H1 (cell line): ENCODE measurements around the gene MCF2L2. TPM values are rescaled to one million over a fixed set of nuclear protein-coding genes. Genes with fewer than 3 reads are reported as not detected.
A peak's percentile ranks its signal among the peaks of the same experiment; 100 is the strongest.

Experiments
- RFX5 ChIP-seq: IDR thresholded peaks from 2 replicates; pipeline ENCODE4 v1.6.1; 2011; ENCODE audit warnings: low read depth, low read length, improper control_type of control experiment, borderline replicate concordance
- TAF1 ChIP-seq: IDR thresholded peaks from 2 replicates; pipeline ENCODE4 v1.6.1; 2011; ENCODE audit warnings: mild to moderate bottlenecking, low read depth, low read length
- polyA plus RNA-seq, 7 experiments: library from polyadenylated mRNA; depleted of rRNA in 3 of 7; stranded (reverse) in 5 of 7; unstranded in 2 of 7; fragments of >200 nt in 5 of 7; fragments of 200-250 nt in 2 of 7; gene quantifications; 1 replicate in 5 of 7; 2 replicates in 1 of 7; 4 replicates in 1 of 7; pipeline versions ENCODE4 v1.2.1 to v1.2.3, GENCODE V29; 2011 to 2013; ENCODE audit warnings: missing spikeins in 2 of 7, mixed read lengths in 2 of 7
- total RNA-seq: library from RNA; stranded (reverse); fragmentation: NEBNext Ultra II Directional; extraction: Animal tissue kit (Norgen Biotek cat#: 25700); gene quantifications from 2 replicates; pipeline ENCODE4 v1.2.1, GENCODE V29; 2021

Gene MCF2L2
- total and polyA plus RNA-seq, 2 of the 8 experiments (the other 6 are each of a cell fraction or from before 2014, with no cell fraction given), result 4.1 to 13.7 TPM

DNA sequence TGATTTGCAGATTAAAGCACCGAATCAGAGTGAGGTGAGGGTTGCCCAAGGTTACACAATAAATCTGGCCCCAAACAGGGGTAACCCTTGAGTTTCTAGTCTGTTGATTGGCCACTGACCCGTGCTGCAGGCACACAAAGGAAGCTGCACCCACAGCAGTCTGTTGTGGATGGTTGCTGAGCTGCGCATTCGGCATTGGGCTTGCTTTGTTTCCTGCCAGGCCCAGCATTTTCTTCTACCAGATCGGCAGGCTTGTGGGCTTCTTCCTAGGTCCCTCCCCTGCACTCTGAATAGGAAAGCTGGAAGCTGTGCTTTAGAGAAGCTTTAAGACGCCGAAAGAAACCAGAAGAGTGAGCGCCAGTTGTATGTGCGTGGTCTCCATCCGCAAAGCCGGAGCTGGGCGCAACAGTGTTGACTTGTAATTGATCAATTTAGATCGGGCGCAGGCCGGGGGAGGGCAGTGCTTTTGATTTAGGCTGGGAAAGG lies 163.2 kb downstream of the MCF2L2 start (continued):
- no peak for TF ChIP-seq RFX5
- peak; percentile 48; the same call in 1 of the 2 replicates for TF ChIP-seq TAF1
- TF ChIP-seq, all 59 proteins: peak for 9
